Stimulated activated naive CD4-positive, alpha-beta T cell treated with Interleukin-2 at 50 U/mL for 16 hours (primary cell): ENCODE results near the gene ING5.

Experiments used
- DNase-seq: peaks from one replicate; lab custom pipeline; 2025; lab: John Stamatoyannopoulos, UW

The ING5 gene

GRCh38 chr2:241706537-241706936, 4.7 kb downstream of the ING5 start:
- DNase-seq = no peak

GRCh38 chr2:241708879-241709278, 7.0 kb downstream of the ING5 start:
- no peak for DNase-seq

DNA sequence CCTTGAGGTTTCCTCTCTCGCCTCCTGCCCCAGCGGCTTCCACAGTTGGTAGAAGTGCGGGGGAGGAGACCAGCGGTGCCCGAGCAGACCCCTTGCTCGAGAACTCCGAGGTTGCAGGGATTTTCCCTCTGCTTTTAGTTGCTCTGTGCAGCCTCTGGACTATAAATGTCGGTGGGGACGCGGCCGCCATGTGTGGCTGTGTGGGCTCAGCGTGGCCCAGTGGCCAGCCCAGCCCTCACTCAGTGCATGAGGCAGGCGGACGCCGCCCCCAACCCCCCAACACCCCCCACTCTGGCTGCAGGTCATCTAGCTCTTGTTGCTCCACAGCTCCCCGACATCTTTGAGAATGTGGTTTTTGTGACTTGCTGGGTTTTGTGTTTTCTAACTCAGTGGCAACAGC, 17.3 kb downstream of the ING5 start:
- DNase-seq = no peak

DNA sequence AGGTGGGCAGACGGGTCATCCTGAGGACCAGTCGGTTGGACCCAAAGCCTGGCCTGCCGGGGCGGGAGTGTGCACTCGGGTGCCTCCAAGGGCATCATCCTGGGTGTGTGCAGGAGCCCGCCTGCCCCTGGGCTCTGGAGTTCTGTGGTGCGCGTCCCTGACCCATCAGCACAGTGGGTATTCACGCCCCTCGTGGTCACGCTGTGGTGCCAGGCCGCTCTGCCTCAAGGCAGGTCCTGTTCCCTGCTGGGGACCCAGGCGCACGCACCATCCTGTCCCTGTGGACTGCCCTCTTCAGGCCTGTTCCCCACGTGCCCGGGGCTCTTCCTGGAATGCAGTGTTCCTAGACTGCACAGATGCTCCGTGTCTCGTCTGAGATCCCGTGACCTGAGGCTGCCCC, 18.3 kb downstream of the ING5 start:
- DNase-seq = no peak

DNA sequence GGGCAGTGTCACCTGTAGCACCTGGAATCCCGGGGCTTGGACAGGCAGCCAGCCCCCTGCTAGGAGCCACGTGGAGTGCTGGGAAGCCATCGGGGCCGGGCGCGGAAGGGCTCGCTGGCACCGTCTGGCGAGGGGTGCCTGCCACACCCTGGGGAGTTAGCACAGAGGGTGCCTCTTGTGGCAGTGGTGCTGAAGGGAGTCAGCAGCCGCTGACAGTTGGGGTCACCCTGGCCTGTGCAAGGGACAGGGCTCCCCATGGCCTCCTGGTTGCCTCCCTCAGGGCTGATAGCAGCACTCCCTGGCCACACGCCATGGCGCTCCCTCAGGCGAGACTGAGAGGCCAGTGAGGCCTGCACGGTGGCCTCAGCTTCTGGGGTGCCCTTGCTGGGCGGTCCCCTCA, 18.7 kb downstream of the ING5 start:
- no peak for DNase-seq

DNA sequence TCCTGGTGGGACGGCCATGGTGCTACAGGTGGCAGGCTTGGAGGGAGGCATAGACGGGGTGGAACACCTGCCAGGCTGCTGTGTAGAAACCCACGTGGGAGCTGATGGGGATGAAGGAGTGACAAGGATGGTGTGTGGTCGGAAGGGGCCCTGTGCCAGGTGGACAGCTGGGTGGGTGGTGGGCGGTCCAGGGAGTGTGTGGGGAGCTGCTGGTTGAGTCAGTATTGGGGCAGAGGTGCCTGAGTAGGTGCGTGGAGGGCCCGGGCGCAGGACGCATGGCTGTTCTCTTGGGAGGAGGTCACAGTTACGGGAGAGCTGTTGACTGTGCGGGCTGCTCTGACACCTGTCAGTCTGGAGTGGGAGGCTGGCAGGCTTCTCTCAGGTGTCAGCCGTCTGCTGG, 20.0 kb downstream of the ING5 start:
- no peak for DNase-seq

GRCh38 chr2:241722896-241723454, 21.1 kb downstream of the ING5 start:
- DNase-seq = no peak

DNA sequence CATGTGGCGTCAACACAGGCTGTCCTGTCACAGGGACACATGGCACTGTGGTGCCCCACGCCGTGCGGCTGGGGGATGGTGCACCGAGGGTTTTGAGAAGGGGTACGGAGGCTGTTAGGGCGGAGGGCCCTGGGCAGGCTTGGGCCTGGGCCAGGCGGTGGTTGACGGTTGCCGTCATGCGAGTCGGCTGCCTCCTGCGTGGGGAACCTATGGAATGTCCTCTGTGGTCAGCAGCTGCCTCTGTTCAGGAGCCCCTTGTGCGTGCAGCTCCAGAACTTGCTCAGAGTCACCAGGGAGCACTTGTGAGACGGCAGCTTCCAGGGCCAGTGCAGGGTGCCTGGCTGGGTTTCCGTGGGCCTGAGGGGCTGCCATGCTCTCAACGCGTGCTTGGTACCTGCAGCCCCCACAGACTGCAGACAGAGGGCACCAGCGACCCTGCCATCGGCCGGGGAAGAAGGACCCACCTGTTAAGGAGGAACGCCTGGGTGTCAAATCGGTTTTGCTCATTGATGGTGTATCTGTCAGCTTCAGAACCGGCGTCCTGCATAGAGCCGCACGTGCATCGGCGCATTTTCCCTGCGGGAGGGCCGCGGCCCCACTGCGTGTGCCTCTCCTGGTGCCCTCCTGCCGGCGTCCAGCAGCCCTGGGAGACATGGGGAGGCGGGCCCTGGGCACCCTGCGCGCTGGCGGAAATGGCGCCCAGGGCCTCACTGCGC, 22.6 kb downstream of the ING5 start:
- no peak for DNase-seq

- DNase-seq = no peak
Observed at GRCh38 chr2:241724975-241725870, 23.4 kb downstream of the ING5 start.

DNA sequence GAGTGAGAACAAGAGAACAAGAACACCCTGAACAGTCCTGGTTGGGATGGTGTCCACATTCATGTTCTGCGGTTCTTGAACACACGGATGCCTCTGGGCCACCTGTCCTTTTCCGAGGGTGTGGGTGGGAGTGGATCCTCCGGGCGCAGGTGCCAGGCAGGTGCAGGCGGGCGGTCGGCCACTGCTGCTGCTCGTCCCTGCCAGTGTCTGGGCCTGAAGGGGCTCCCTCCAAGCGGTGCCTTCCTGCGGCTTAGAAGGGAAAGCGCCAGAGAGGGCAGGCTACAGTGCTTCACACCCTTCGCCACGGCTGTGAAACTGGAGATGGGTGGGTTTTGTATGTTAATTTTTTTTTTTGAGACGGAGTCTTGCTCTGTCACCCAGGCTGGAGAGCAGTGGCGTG, 24.6 kb downstream of the ING5 start:
- no peak for DNase-seq

DNA sequence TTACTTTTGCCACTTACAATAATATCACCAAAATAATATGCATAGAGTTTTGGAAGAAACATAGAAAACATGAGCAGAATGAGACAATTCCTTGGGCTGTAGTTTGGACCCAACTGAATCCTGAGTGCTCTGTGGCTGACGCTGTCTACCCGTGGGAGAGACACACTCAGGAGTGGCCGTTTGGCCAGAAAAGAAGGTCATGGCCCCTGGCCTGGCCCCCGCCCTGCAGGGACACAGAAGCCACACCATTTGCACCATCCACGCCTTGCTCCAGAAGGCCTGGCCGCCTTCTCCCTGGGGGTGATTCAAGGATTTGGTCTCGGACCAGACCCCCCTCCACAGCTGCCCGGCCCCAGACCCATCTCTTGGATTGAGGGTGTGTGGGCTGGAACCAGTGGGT, 26.2 kb downstream of the ING5 start:
- DNase-seq = no peak

GRCh38 chr2:241728627-241729026, 26.8 kb downstream of the ING5 start:
- DNase-seq = no peak

DNA sequence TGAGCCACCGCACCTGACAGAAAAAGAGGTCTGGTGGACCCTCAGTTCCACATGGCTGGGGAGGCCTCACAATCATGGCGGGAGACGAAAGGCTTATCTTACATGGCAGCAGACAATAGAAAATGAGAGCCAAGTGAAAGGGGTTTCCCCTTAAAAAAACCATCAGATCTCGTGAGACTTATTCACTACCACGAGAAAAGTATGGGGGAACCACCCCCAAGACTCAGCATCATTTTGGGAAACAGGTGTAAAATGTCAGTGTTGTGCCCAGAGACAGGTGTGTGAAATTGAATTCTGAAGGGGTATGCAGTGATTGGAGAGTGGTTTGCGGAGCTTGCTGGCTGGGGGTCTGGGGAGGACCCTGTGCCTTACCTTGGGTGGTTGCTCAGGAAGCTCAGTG, 28.0 kb downstream of the ING5 start:
- no peak for DNase-seq

DNA sequence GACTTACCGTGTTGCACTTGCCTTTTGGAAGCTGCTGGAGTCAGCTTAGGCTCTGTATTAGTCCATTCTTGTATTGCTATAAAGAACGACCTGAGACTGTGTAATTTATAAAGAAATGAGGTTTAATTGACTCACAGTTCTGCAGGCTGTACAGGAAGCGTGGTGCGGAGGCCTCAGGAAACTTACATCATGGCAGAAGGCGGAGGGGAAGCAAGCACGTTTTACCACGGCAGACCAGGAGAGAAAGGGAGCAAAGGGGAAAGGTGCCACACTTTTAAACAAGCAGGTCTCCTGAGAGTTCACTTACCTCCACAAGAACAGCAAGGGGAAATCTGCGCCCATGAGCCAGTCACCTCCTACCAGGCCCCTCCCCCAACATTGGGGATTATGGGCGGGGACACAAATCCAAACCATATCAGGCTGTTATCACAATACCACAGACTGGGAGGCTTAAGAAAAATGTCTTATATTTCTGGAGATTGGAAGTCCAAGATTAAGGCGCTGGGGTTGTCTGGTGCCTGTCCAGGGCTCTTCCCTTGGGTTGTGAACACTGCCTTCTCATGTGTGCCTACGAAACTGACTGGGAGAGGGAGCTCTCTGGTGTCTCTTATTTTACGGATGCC, 28.9 kb downstream of the ING5 start:
- DNase-seq = peak; percentile 8

GRCh38 chr2:241732513-241733186, 30.8 kb downstream of the ING5 start:
- DNase-seq = peak; percentile 43

- no peak for DNase-seq
Observed at GRCh38 chr2:241733391-241734207, 31.8 kb downstream of the ING5 start.

- no peak for DNase-seq
Observed at GRCh38 chr2:241734208-241734466, 32.3 kb downstream of the ING5 start.

GRCh38 chr2:241734467-241735208, 32.8 kb downstream of the ING5 start, which contains the start of gene D2HGDH:
TSS of gene D2HGDH (plus strand) at chr2:241734630. CDS start at chr2:241735225, 595 bp downstream.
- DNase-seq = peak; percentile 94

DNA sequence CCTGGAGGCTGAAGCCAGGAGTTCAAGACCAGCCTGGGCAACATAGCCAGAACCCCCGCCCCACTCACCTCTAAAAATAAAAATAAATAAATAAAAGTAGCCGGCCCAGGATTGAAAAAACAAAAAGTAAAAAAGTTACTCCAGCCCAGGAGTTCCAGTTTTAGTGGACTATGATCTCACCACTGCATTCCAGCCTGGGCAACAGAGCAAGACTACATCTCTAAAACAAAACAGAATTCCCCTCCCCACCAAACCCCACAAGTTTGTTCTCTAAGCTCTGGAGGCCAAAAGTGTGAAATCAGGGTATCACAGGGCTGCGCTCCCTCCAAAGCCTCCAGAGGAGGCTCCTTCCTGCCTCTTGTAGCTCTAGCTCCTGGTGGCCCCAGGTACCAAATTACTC, 34.3 kb downstream of the ING5 start:
- no peak for DNase-seq

DNA sequence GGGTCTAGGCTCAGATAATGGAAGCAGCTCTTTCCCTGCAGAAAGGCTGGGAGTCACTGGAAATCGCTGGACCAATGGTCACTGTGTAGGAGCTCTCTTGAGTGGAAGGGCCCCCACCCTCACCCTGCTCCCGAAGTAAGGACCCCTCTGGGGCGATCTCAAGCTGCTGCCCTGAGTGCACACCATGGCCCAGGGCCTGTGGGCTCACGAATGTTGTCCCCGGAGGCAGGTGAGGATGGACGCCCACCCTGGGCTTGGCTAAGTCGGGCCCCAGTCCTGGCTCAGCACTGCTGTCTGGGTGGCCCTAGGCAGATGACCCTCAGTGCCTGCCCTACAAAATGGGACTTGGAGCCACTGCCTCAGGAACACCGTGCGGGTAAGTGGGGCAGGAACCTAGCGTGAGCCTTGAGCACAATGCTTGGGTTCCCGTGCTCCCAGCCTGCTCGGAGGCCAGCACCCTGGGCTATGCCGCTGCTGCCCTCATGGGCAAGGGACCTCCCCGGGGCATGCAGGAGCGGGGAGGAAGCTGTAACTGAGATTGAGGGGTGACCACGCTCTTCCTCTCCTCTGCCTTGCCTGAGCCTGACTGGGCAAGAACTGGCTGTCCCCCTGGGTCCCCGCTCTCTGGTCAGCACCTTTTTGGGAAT, 36.3 kb downstream of the ING5 start:
- DNase-seq = no peak
